ENCODE measurements around the gene EGFLAM. TPM values are rescaled to one million over a fixed set of nuclear protein-coding genes. Genes with fewer than 3 reads are reported as not detected.

Gene EGFLAM
- total and polyA plus RNA-seq, 10 of the 15 experiments (the other 5 are each of a cell fraction or from before 2014, with no cell fraction given) = 0.37 TPM; not detected in 9

DNA sequence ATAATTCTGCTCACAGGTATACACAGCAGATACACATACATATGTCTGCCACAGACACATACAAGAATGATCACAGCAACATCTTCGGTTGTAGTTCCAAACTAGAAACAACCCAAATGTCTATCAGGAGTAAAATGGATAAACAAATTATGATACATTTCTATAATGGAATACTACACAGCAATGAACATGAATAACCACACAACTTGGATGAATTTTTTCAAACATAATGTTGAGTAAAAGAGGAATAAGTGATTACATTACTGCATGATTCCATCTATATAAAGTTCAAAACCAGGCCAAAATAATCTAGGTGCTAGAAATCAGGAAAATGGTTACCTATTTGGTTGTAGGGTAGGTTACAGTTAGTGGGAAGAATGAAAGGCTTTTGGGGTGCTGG, 4.6 kb upstream of the EGFLAM start (continued):
- TF ChIP-seq FOS (IDR thresholded peaks at IDR 0.05; ENCODE audit: borderline replicate concordance, extremely low read depth, insufficient read length) (no peak), FOXK2 (IDR thresholded peaks at IDR 0.05) (no peak), MXI1 (IDR thresholded peaks at IDR 0.05; ENCODE audit: low read depth, low read length) (no peak), POLR2AphosphoS2 (IDR thresholded peaks at IDR 0.05; ENCODE audit: low read depth, low read length) (no peak), POU2F2 (IDR thresholded peaks at IDR 0.05; ENCODE audit: borderline replicate concordance, low read depth, low read length) (no peak), SMAD1 (IDR thresholded peaks at IDR 0.05; ENCODE audit: low read depth, partially characterized antibody) (no peak)
- TF ChIP-seq, protein P1, sequence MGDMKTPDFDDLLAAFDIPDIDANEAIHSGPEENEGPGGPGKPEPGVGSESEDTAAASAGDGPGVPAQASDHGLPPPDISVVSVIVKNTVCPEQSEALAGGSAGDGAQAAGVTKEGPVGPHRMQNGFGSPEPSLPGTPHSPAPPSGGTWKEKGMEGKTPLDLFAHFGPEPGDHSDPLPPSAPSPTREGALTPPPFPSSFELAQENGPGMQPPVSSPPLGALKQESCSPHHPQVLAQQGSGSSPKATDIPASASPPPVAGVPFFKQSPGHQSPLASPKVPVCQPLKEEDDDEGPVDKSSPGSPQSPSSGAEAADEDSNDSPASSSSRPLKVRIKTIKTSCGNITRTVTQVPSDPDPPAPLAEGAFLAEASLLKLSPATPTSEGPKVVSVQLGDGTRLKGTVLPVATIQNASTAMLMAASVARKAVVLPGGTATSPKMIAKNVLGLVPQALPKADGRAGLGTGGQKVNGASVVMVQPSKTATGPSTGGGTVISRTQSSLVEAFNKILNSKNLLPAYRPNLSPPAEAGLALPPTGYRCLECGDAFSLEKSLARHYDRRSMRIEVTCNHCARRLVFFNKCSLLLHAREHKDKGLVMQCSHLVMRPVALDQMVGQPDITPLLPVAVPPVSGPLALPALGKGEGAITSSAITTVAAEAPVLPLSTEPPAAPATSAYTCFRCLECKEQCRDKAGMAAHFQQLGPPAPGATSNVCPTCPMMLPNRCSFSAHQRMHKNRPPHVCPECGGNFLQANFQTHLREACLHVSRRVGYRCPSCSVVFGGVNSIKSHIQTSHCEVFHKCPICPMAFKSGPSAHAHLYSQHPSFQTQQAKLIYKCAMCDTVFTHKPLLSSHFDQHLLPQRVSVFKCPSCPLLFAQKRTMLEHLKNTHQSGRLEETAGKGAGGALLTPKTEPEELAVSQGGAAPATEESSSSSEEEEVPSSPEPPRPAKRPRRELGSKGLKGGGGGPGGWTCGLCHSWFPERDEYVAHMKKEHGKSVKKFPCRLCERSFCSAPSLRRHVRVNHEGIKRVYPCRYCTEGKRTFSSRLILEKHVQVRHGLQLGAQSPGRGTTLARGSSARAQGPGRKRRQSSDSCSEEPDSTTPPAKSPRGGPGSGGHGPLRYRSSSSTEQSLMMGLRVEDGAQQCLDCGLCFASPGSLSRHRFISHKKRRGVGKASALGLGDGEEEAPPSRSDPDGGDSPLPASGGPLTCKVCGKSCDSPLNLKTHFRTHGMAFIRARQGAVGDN (IDR thresholded peaks at IDR 0.05) = no peak

DNA sequence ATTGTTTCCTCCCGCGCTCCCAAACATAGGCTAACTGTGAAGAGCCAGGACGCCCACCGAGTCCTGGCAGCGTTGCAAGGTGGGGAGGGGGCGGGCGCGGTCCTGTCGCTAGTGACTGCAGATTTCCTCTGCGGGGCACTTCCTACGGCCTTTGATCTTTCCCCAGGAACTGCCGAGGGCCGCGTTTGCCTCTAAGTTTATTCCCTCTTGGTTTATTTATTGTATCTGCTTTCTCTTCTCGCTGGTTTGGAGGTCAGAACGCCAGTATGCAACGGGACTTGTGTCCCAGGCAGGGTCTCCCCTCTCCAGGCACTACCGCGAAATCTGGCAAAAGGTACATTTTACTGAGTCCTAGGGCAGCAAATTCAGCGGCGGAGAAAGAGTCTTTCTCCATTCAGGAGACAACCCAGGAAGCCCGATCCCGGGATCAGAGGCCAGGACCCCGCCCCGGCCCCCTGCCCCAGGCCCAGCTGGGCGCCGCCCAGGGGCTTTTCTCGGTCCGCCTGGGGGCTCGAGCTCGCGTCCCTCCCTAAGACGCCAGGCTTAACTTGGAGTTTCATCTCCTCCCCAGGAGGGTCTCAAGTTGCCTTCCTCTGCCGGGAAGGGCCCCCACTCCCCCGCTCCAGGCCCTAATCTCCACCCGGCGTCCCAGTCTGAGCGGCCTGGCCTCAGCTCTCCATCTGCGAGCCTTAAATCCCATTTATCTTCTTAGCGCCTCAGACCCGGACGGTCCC, 884 bp upstream of the EGFLAM start:
- no peak for FAIRE-seq
- RAD21 ChIA-PET (ENCODE audit: unreplicated experiment) = no interaction called here
- H3K9me3 ChIP-seq (replicated peaks; ENCODE audit: control insufficient read depth, insufficient read depth, low read length) = no peaks in the 10 kb centered on the region
- H3K36me3 ChIP-seq (ENCODE audit: control insufficient read depth in 2 of 2, insufficient read depth in 2 of 2, low read length in 1 of 2) = no peaks in the 10 kb centered on the region
- BruUV-seq (replicated peaks) = no TSS peak
- CTCF ChIA-PET = interaction anchor here (1.8 kb wide), 1 partner anchor 8 kb away, joined by 9 read pairs; no protein-coding TSS in a partner anchor
- no peak overlapping the region for H3K9ac ChIP-seq (ENCODE audit: control insufficient read depth, insufficient read depth, low read length)
- intact Hi-C loops (cut with micrococcal nuclease; ENCODE audit: unreplicated experiment) (no loop called here), in situ Hi-C loops (cut with MboI) (no loop called here)
- H3K27ac ChIP-seq (ENCODE audit: control insufficient read depth, insufficient read depth) = no peak overlapping the region
- TF ChIP-seq, protein P2, sequence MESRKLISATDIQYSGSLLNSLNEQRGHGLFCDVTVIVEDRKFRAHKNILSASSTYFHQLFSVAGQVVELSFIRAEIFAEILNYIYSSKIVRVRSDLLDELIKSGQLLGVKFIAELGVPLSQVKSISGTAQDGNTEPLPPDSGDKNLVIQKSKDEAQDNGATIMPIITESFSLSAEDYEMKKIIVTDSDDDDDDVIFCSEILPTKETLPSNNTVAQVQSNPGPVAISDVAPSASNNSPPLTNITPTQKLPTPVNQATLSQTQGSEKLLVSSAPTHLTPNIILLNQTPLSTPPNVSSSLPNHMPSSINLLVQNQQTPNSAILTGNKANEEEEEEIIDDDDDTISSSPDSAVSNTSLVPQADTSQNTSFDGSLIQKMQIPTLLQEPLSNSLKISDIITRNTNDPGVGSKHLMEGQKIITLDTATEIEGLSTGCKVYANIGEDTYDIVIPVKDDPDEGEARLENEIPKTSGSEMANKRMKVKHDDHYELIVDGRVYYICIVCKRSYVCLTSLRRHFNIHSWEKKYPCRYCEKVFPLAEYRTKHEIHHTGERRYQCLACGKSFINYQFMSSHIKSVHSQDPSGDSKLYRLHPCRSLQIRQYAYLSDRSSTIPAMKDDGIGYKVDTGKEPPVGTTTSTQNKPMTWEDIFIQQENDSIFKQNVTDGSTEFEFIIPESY (IDR thresholded peaks at IDR 0.05) = no peak
- TF ChIP-seq ZSCAN29 (IDR thresholded peaks at IDR 0.05) = no peak
- no peaks in the 10 kb centered on the region for H3K79me2 ChIP-seq (ENCODE audit: control insufficient read depth, insufficient read depth, low read length)
- no peak for ATAC-seq
- no peak for DNase-seq (ENCODE audit: low read depth, low spot score)
- no peak overlapping the region for H3K4me3 ChIP-seq
- 25% methylated on average over 35 of the region's 42 CpGs for WGBS (ENCODE audit: insufficient coverage, insufficient replicate concordance, low lambda C conversion rate, missing lambda C conversion rate)
- SMC1A ChIA-PET (ENCODE audit: uncharacterized antibody, unreplicated experiment) = no interaction called here
- no peak overlapping the region for H3K4me2 ChIP-seq (ENCODE audit: control insufficient read depth, insufficient read depth)
- peaks cover 0 to 7% of the 10 kb centered on the region in 2 experiments; a peak in 1 of 4 replicates for H3K27me3 ChIP-seq (replicated peaks in 1 of 2; ENCODE audit: control insufficient read depth in 2 of 2, insufficient read depth in 2 of 2, low read length in 1 of 2)
- H2AFZ ChIP-seq (ENCODE audit: control insufficient read depth, low read depth, low read length) = no peak overlapping the region
- no peaks in the 10 kb centered on the region for H4K20me1 ChIP-seq (ENCODE audit: control insufficient read depth, insufficient read depth)
- POLR2A ChIA-PET = no interaction called here
- no peaks in the 10 kb centered on the region for H3K4me1 ChIP-seq (ENCODE audit: control insufficient read depth, insufficient read depth, low read length)

Measured in GM12878 (cell line).